Astrocyte (in vitro differentiated cells and primary cell): ENCODE data around the gene WDR7. TPM values are rescaled to one million over a fixed set of nuclear protein-coding genes. Genes with fewer than 3 reads are reported as not detected.

Experiments
- DNase-seq: peaks from one replicate; pipeline ENCODE4 v3.0.0-alpha.2; 2010; ENCODE audit warnings: low read depth
- FAIRE-seq: peaks from 2 replicates; lab custom pipeline; 2011; peaks lifted over from hg19 to GRCh38; lab: Jason Lieb, UNC
- H2AFZ ChIP-seq: 2 replicates; pipeline ENCODE4 v1.6.0; 2012; ENCODE audit warnings: low read depth, low read length, inconsistent platforms
- H3K27ac ChIP-seq: 2 replicates; pipeline ENCODE4 v1.5.1; 2011; ENCODE audit warnings: low read depth, low read length, inconsistent platforms
- H3K27me3 ChIP-seq: 2 replicates; pipeline ENCODE4 v1.6.0; 2011; ENCODE audit warnings: low read length, inconsistent platforms; ENCODE audit not compliant: insufficient read depth
- H3K36me3 ChIP-seq: 2 replicates; pipeline ENCODE4 v1.5.1; 2011; ENCODE audit warnings: low read length, inconsistent platforms; ENCODE audit not compliant: insufficient read depth
- H3K4me1 ChIP-seq: 2 replicates; pipeline ENCODE4 v1.5.1; 2011; ENCODE audit warnings: low read length, inconsistent platforms; ENCODE audit not compliant: insufficient read depth
- H3K4me2 ChIP-seq: 2 replicates; pipeline ENCODE4 v1.6.0; 2012; ENCODE audit warnings: low read length, inconsistent platforms
- H3K4me3 ChIP-seq: 2 replicates; pipeline ENCODE4 v1.5.1; 2011; ENCODE audit warnings: low read depth, mild to moderate bottlenecking, low read length, inconsistent platforms; ENCODE audit not compliant: insufficient read depth
- H3K79me2 ChIP-seq: 2 replicates; pipeline ENCODE4 v1.6.0; 2012; ENCODE audit warnings: mild to moderate bottlenecking, low read length, inconsistent platforms; ENCODE audit not compliant: insufficient read depth
- H3K9ac ChIP-seq: 2 replicates; pipeline ENCODE4 v1.6.0; 2012; ENCODE audit warnings: mild to moderate bottlenecking, low read length, inconsistent platforms
- H3K9me3 ChIP-seq: 2 replicates; pipeline ENCODE4 v1.5.1; 2012; ENCODE audit warnings: low read depth, mild to moderate bottlenecking, low read length, inconsistent platforms; ENCODE audit not compliant: insufficient read depth
- H4K20me1 ChIP-seq: 2 replicates; pipeline ENCODE4 v1.6.0; 2012; ENCODE audit warnings: low read length, inconsistent platforms; ENCODE audit not compliant: insufficient read depth
- H3K27ac Mint-ChIP-seq: one replicate; pipeline ENCODE4 v1.8.0; 2021; ENCODE audit warnings: mild to moderate bottlenecking, mixed read lengths; ENCODE audit not compliant: unreplicated experiment
- H3K27me3 Mint-ChIP-seq: one replicate; pipeline ENCODE4 v1.8.0; 2021; ENCODE audit warnings: low read depth, mixed read lengths; ENCODE audit not compliant: unreplicated experiment
- H3K36me3 Mint-ChIP-seq: one replicate; pipeline ENCODE4 v1.8.0; 2021; ENCODE audit warnings: low read depth, mixed read lengths; ENCODE audit not compliant: unreplicated experiment
- H3K4me1 Mint-ChIP-seq: one replicate; pipeline ENCODE4 v1.8.0; 2021; ENCODE audit warnings: low read depth, mixed read lengths; ENCODE audit not compliant: unreplicated experiment
- H3K4me3 Mint-ChIP-seq: one replicate; pipeline ENCODE4 v1.8.0; 2021; ENCODE audit warnings: mild to moderate bottlenecking, moderate library complexity, mixed read lengths; ENCODE audit not compliant: unreplicated experiment
- H3K9me3 Mint-ChIP-seq: one replicate; pipeline ENCODE4 v1.8.0; 2021; ENCODE audit warnings: mild to moderate bottlenecking, mixed read lengths; ENCODE audit not compliant: unreplicated experiment
- CTCF ChIP-seq: IDR thresholded peaks from 2 replicates; pipeline ENCODE4 v1.5.1; 2011; ENCODE audit warnings: low read depth, mild to moderate bottlenecking, inconsistent platforms, low read length, moderate library complexity; ENCODE audit not compliant: insufficient read depth
- EZH2 ChIP-seq: IDR thresholded peaks from 2 replicates; pipeline ENCODE4 v1.6.1; 2012; ENCODE audit warnings: mild to moderate bottlenecking, low read length, inconsistent platforms; ENCODE audit not compliant: insufficient read depth
- total RNA-seq: library from RNA; stranded (reverse); gene quantifications from 2 replicates; pipeline ENCODE4 v1.2.1, GENCODE V29; 2021

Gene WDR7
- total RNA-seq, 1 donor from 2014 or later: 16.9 TPM

DNA sequence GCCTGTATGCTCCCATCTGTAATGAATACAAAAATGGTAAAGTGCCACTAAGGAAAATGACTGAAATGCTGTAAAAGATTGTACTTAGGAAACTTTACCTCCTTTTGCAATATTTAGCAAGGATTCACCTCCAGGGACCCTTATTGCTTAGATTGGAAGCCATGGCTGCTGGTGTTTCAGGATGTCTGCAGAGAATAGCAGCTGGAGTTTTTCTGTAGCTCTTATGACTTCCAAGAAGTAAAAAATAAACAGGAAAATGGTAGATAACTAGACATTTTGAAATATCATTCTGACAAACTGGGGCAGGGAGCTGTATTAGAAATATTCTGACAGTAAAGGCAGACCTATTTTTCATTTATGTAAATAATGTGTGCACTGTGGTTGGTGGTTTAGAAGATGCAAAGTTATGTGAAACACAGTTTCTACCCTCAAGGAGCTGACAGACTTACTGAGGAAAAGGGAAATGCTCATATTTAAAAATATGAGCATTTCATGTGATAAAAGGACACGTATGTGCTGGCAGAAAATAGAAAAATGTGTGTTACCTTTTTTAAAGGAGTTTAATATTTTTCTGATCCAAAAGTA lies 270.8 kb downstream of the WDR7 start:
- H3K36me3 Mint-ChIP-seq: no peaks in the 10 kb centered on the region
- H3K27ac ChIP-seq: no peak overlapping the region
- H3K4me3 Mint-ChIP-seq: no peak overlapping the region
- H3K79me2 ChIP-seq: no peaks in the 10 kb centered on the region
- TF ChIP-seq EZH2: no peak
- TF ChIP-seq CTCF: no peak
- peaks cover 8% of the 10 kb centered on the region for H3K4me1 Mint-ChIP-seq
- FAIRE-seq (no peak), DNase-seq (no peak)
- no peak overlapping the region for H3K4me3 ChIP-seq
- no peaks in the 10 kb centered on the region for H3K36me3 ChIP-seq
- no peaks in the 10 kb centered on the region for H4K20me1 ChIP-seq
- no peaks in the 10 kb centered on the region for H3K27me3 Mint-ChIP-seq
- H3K9ac ChIP-seq: no peak overlapping the region
- no peak overlapping the region for H3K4me2 ChIP-seq
- no peaks in the 10 kb centered on the region for H3K27me3 ChIP-seq
- H3K27ac Mint-ChIP-seq: no peak overlapping the region
- H2AFZ ChIP-seq: no peak overlapping the region
- no peaks in the 10 kb centered on the region for H3K4me1 ChIP-seq
- H3K9me3 ChIP-seq: no peaks in the 10 kb centered on the region
- no peaks in the 10 kb centered on the region for H3K9me3 Mint-ChIP-seq

GRCh38 chr18:56926734-56927133 lies 275.6 kb downstream of the WDR7 start:
- no peak overlapping the region for H3K27ac ChIP-seq
- DNase-seq (no peak), FAIRE-seq (no peak)
- TF ChIP-seq CTCF (no peak), EZH2 (no peak)
- Mint-ChIP-seq H3K4me1 (no peaks in the 10 kb centered on the region), H3K4me3 (no peak overlapping the region), H3K27ac (no peak overlapping the region), H3K36me3 (peaks cover 2% of the 10 kb centered on the region), H3K9me3 (no peaks in the 10 kb centered on the region), H3K27me3 (no peaks in the 10 kb centered on the region)
- H3K4me3 ChIP-seq: no peak overlapping the region
- no peaks in the 10 kb centered on the region for H3K4me1 ChIP-seq
- H2AFZ ChIP-seq: no peak overlapping the region
- H4K20me1 ChIP-seq: no peaks in the 10 kb centered on the region
- no peak overlapping the region for H3K4me2 ChIP-seq
- H3K79me2 ChIP-seq: no peaks in the 10 kb centered on the region
- no peak overlapping the region for H3K9ac ChIP-seq
- no peaks in the 10 kb centered on the region for H3K27me3 ChIP-seq
- no peaks in the 10 kb centered on the region for H3K36me3 ChIP-seq
- no peaks in the 10 kb centered on the region for H3K9me3 ChIP-seq

- no peak for TF ChIP-seq CTCF
- TF ChIP-seq EZH2: no peak
- no peak overlapping the region for H3K27ac ChIP-seq
- no peaks in the 10 kb centered on the region for H3K36me3 ChIP-seq
- no peak overlapping the region for H3K4me3 Mint-ChIP-seq
- FAIRE-seq: no peak
- no peak overlapping the region for H3K27ac Mint-ChIP-seq
- no peak overlapping the region for H3K4me3 ChIP-seq
- H3K27me3 Mint-ChIP-seq: no peaks in the 10 kb centered on the region
- H3K9ac ChIP-seq: no peak overlapping the region
- H3K9me3 Mint-ChIP-seq: no peaks in the 10 kb centered on the region
- H2AFZ ChIP-seq: no peak overlapping the region
- no peaks in the 10 kb centered on the region for H3K4me1 Mint-ChIP-seq
- no peak for DNase-seq
- no peaks in the 10 kb centered on the region for H3K9me3 ChIP-seq
- peaks cover 3% of the 10 kb centered on the region for H3K36me3 Mint-ChIP-seq
- no peak overlapping the region for H3K4me2 ChIP-seq
- no peaks in the 10 kb centered on the region for H3K79me2 ChIP-seq
- H3K27me3 ChIP-seq: no peaks in the 10 kb centered on the region
- no peaks in the 10 kb centered on the region for H4K20me1 ChIP-seq
- H3K4me1 ChIP-seq: no peaks in the 10 kb centered on the region
These were observed 276.6 kb downstream of the WDR7 start for GRCh38 chr18:56927786-56928185.
